ENCODE data around the gene TUBA3D.

DNA sequence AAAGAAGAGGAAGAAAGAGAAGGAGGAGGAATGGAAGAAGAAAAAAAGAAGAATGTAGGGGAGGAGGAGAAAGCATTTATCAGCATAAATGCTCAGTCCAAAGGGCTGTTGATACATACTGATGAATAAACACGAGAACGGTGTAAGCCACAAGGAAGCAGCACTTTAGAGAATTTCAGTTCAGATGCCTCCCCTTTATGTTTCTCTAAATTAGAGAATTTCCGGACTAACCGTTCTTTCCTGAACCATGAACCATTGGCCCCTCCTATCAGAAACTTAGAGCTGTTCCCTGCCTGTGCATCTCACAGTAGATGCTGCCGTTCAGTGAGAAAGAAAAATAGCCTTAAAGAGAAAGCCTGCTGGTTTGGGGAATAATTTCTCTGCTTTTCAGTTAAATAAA lies 49.2 kb upstream of the TUBA3D start:
- TF ChIP-seq CTCF (IDR thresholded peaks at IDR 0.05; ENCODE audit: borderline replicate concordance, extremely low read depth, low read length, poor library complexity, severe bottlenecking) (no peak), EZH2 (IDR thresholded peaks at IDR 0.05; ENCODE audit: borderline replicate concordance, low read depth, low read length, severe bottlenecking) (no peak)
